GM12891 (cell line): ENCODE data around the gene IGFBPL1.

ENCODE experiments used
- PAX5 ChIP-seq: IDR thresholded peaks from 2 replicates; pipeline ENCODE4 v1.6.1; 2011; ENCODE audit warnings: low read length, moderate library complexity, mild to moderate bottlenecking; ENCODE audit not compliant: insufficient read depth, severe bottlenecking
- POLR2A ChIP-seq: IDR thresholded peaks from 2 replicates; pipeline ENCODE4 v1.6.1; 2011; ENCODE audit warnings: low read depth, low read length, control low read depth
- POLR2AphosphoS5 ChIP-seq: IDR thresholded peaks from 2 replicates; pipeline ENCODE4 v1.6.1; 2011; ENCODE audit warnings: low read depth, low read length, control low read depth
- SPI1 ChIP-seq: IDR thresholded peaks from 2 replicates; pipeline ENCODE4 v1.6.1; 2011; ENCODE audit warnings: low read depth, low read length, control low read depth
- TAF1 ChIP-seq: IDR thresholded peaks from 2 replicates; pipeline ENCODE4 v1.6.1; 2011; ENCODE audit warnings: low read depth, low read length, control low read depth

DNA sequence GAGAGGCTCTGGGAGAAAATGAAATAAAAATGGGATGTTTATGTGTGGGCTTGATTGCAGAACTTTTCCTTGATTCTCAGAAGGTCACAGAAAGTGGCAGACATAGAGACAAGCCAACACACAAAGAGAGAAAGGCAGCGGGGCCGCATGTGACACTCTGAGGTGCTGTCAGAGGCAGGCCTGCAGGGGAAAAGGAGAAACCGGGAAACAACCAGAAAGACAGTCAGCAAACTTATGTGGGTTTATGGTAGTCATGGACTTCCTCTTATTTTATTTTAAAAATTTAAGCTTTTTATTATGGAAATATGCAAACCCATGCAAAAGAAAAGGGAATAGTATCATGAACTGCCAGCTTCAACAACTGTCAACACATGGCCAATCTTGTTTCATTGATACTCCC, 16.3 kb upstream of the IGFBPL1 start:
- TF ChIP-seq POLR2AphosphoS5 (no peak), POLR2A (no peak), TAF1 (no peak), PAX5 (no peak), SPI1 (no peak)
